GM12878 (cell line): Measurements from ENCODE around the gene PODXL2. TPM values are rescaled to one million over a fixed set of nuclear protein-coding genes. Genes with fewer than 3 reads are reported as not detected.

Experiments
- ATAC-seq: fragments of 200-7000 bp; cut with Tn5 transposase; 3 replicates; pipeline ENCODE4 v1.9.1; 2020; ENCODE audit warnings: mild to moderate bottlenecking, moderate library complexity
- BruUV-seq: library from RNA; stranded (reverse); fragments of 400-500 nt; replicated peaks from 2 replicates; lab custom pipeline; 2021; lab: Mats Ljungman, UMichigan
- CTCF ChIA-PET: fragments of 300-600 bp; sonication (Branson Sonifier 250); formaldehyde crosslinking; extraction: SDS; loops from one replicate; lab custom pipeline; 2021; ENCODE audit warnings: inconsistent platforms; lab: Yijun Ruan, JAX
- POLR2A ChIA-PET: fragments of 350-600 bp; formaldehyde crosslinking; extraction: SDS; loops from one replicate; lab custom pipeline; 2021; ENCODE audit warnings: inconsistent platforms; lab: Charles Lee
- RAD21 ChIA-PET: fragments of 300-600 bp; sonication (Branson Sonifier 250); formaldehyde crosslinking; loops from one replicate; lab custom pipeline; 2023; ENCODE audit warnings: antibody characterized with exemption; ENCODE audit not compliant: unreplicated experiment; lab: Charles Lee
- SMC1A ChIA-PET: fragments of 300-600 bp; sonication (Branson Sonifier 250); formaldehyde crosslinking; loops from one replicate; lab custom pipeline; 2023; ENCODE audit not compliant: unreplicated experiment, uncharacterized antibody; lab: Charles Lee
- DNase-seq: peaks from one replicate; pipeline ENCODE4 v3.0.0-alpha.2; 2011; ENCODE audit warnings: low read depth, low spot score
- FAIRE-seq: peaks from 3 replicates; lab custom pipeline; 2011; peaks lifted over from hg19 to GRCh38; lab: Jason Lieb, UNC
- H2AFZ ChIP-seq: 2 replicates; pipeline ENCODE4 v1.6.0; 2011; ENCODE audit warnings: low read depth, low read length, control low read depth; ENCODE audit not compliant: control insufficient read depth
- H3K27ac ChIP-seq: 2 replicates; pipeline ENCODE4 v1.5.1; 2011; ENCODE audit warnings: control low read depth; ENCODE audit not compliant: control insufficient read depth, insufficient read depth
- H3K27me3 ChIP-seq, 2 experiments: replicated peaks in 1 of 2; 2 replicates each; pipeline versions ENCODE4 v1.6.0 to v1.6.1; 2011; ENCODE audit warnings: low read length in 1 of 2; ENCODE audit not compliant: control insufficient read depth in 2 of 2, insufficient read depth in 2 of 2
- H3K36me3 ChIP-seq, 2 experiments: 2 replicates each; pipeline ENCODE4 v1.5.1; 2011; ENCODE audit warnings: low read length in 1 of 2; ENCODE audit not compliant: control insufficient read depth in 2 of 2, insufficient read depth in 2 of 2
- H3K4me1 ChIP-seq: 2 replicates; pipeline ENCODE4 v1.6.1; 2011; ENCODE audit warnings: mild to moderate bottlenecking, low read length, moderate library complexity, mixed read lengths; ENCODE audit not compliant: control insufficient read depth, insufficient read depth
- H3K4me2 ChIP-seq: 2 replicates; pipeline ENCODE4 v1.6.0; 2011; ENCODE audit warnings: control low read depth; ENCODE audit not compliant: control insufficient read depth, insufficient read depth
- H3K4me3 ChIP-seq: fragments of 200-600 bp; sonication (generic); 2 replicates; pipeline ENCODE4 v1.5.1; 2016
- H3K79me2 ChIP-seq: 2 replicates; pipeline ENCODE4 v1.6.0; 2011; ENCODE audit warnings: low read length; ENCODE audit not compliant: control insufficient read depth, insufficient read depth
- H3K9ac ChIP-seq: 2 replicates; pipeline ENCODE4 v1.8.0; 2011; ENCODE audit warnings: low read length, control low read depth, mixed read lengths; ENCODE audit not compliant: control insufficient read depth, insufficient read depth
- H3K9me3 ChIP-seq: replicated peaks from 3 replicates; pipeline ENCODE4 v1.5.1; 2011; ENCODE audit warnings: mild to moderate bottlenecking, low read length; ENCODE audit not compliant: control insufficient read depth, insufficient read depth
- H4K20me1 ChIP-seq: 2 replicates; pipeline ENCODE4 v1.6.0; 2011; ENCODE audit not compliant: control insufficient read depth, insufficient read depth
- BACH1 ChIP-seq: fragments of 450-650 bp; IDR thresholded peaks from 2 replicates; pipeline ENCODE4 v1.6.1; 2017; ENCODE audit warnings: mild to moderate bottlenecking, borderline replicate concordance
- CHD2 ChIP-seq: IDR thresholded peaks from 2 replicates; pipeline ENCODE4 v1.6.1; 2011; ENCODE audit warnings: low read depth, low read length, improper control_type of control experiment, borderline replicate concordance
- HDAC2 ChIP-seq: fragments of 200-600 bp; sonication (generic); IDR thresholded peaks from 2 replicates; pipeline ENCODE4 v1.6.1; 2017
- JUNB ChIP-seq: IDR thresholded peaks from 2 replicates; pipeline ENCODE4 v1.6.1; 2016; ENCODE audit warnings: antibody characterized with exemption, mild to moderate bottlenecking
- SMC3 ChIP-seq: IDR thresholded peaks from 2 replicates; pipeline ENCODE4 v1.6.1; 2011; ENCODE audit warnings: low read length, improper control_type of control experiment, borderline replicate concordance
- ZBED1 ChIP-seq: IDR thresholded peaks from 2 replicates; pipeline ENCODE4 v1.6.1; 2016; ENCODE audit warnings: borderline replicate concordance
- ZNF24 ChIP-seq: fragments of 450-650 bp; IDR thresholded peaks from 2 replicates; pipeline ENCODE4 v1.6.1; 2017; ENCODE audit warnings: antibody characterized with exemption, mild to moderate bottlenecking
- WGBS: methylation state at CpG from one replicate; pipeline ENCODE4 v1.1.6; 2016; ENCODE audit warnings: low lambda C conversion rate; ENCODE audit not compliant: insufficient replicate concordance, insufficient coverage; ENCODE audit errors: missing lambda C conversion rate; 5-methylcytosine and 5-hydroxymethylcytosine counted together
- in situ Hi-C: fragments of 300-500 bp; cut with MboI; formaldehyde crosslinking; loops from 9 replicates; pipeline ENCODE4 v1.14.3; 2018; ENCODE audit warnings: mixed read lengths
- intact Hi-C: fragments of 100-400 bp; cut with micrococcal nuclease; formaldehyde crosslinking; loops from one replicate; pipeline ENCODE4 v1.14.2; 2022; ENCODE audit not compliant: unreplicated experiment
- polyA plus RNA-seq, 11 experiments: library from polyadenylated mRNA; depleted of rRNA in 4 of 11; unstranded in 6 of 11; stranded (reverse) in 5 of 11; fragments of >200 nt; fragmentation: Nextera tagmentation in 4 of 11; fragmentation: Illumina TruSeq in 1 of 11; extraction: Ambion mirVana in 4 of 11; extraction: Trizol in 1 of 11; gene quantifications; 1 replicate in 1 of 11; 2 replicates in 10 of 11; pipeline versions ENCODE4 v1.2.1 to v1.2.3, GENCODE V29; 2011 to 2016; ENCODE audit warnings: inconsistent platforms in 2 of 11, missing spikeins in 2 of 11, low read depth in 1 of 11
- total RNA-seq, 4 experiments: library from RNA; depleted of rRNA in 3 of 4; stranded (reverse); fragments of >200 nt in 3 of 4; fragmentation: Illumina TruSeq in 1 of 4; extraction: Trizol in 1 of 4; gene quantifications; 2 replicates each; pipeline versions ENCODE4 v1.2.1 to v1.2.3, GENCODE V29; 2013 to 2021
- TF ChIP-seq, protein P1 (sequence below): IDR thresholded peaks from 2 replicates; pipeline ENCODE4 v1.6.1; 2011; ENCODE audit warnings: low read depth, low read length, improper control_type of control experiment, borderline replicate concordance
- TF ChIP-seq, protein P2 (sequence below): fragments of 450-650 bp; IDR thresholded peaks from 2 replicates; pipeline ENCODE4 v1.6.1; 2017; ENCODE audit warnings: mild to moderate bottlenecking, moderate library complexity

PODXL2 gene
- total and polyA plus RNA-seq, 10 of the 15 experiments (the other 5 are each of a cell fraction or from before 2014, with no cell fraction given), result 0.03 to 24.4 (median 13.6) TPM; not detected in 2

DNA sequence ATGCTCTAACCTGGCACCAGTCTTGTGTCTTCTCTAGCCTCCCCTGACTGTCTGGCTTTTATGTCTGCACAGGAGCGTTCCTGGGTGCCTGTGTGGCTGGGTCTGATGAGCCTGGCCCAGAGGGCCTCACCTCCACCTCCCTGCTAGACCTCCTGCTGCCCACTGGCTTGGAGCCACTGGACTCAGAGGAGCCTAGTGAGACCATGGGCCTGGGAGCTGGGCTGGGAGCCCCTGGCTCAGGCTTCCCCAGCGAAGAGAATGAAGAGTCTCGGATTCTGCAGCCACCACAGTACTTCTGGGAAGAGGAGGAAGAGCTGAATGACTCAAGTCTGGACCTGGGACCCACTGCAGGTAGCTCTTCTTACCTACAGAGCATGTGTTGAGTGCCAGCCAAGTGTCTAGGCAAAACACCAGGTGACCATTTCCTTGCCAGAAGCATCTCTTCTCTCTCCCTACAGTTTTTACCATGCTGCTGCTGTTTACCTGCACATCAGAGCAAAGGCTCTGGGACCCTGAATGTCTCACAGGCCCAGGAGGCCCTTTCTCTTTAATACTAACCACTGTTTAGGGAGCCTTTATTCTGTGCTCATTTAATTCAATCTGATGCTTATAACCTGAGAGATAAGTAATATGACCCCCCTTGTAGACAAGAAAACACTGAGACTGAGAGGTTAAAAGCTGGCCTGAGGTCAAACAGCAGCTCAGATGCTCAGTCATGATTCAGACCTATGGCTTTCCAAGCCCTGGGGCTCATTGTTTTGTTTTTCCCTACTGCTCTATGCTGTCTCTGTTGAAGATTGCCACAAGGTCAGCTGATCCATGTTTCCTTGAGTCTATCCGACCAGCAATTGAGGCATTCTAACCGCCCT is 10.4 kb downstream of the PODXL2 start:
- intact Hi-C loops, result no loop called here
- no peak for FAIRE-seq
- no peaks in the 10 kb centered on the region for H3K9me3 ChIP-seq
- no peaks in the 10 kb centered on the region for H3K27me3 ChIP-seq
- ChIA-PET CTCF (interaction anchor here (1.2 to 1.3 kb wide), 3 partner anchors 64 to 331 kb away, joined by 3 to 4 read pairs (median 3); no protein-coding TSS in a partner anchor), SMC1A (no interaction called here), POLR2A (no interaction called here), RAD21 (no interaction called here)
- BruUV-seq, result no TSS peak
- H3K4me3 ChIP-seq, result no peak overlapping the region
- no peak overlapping the region for H3K27ac ChIP-seq
- H2AFZ ChIP-seq, result no peak overlapping the region
- H3K36me3 ChIP-seq, result no peaks in the 10 kb centered on the region
- ATAC-seq, result no peak
- TF ChIP-seq ZNF24 (no peak), HDAC2 (no peak), ZBED1 (no peak), CHD2 (no peak), BACH1 (no peak), JUNB (no peak), SMC3 (no peak)
- TF ChIP-seq, protein P1, sequence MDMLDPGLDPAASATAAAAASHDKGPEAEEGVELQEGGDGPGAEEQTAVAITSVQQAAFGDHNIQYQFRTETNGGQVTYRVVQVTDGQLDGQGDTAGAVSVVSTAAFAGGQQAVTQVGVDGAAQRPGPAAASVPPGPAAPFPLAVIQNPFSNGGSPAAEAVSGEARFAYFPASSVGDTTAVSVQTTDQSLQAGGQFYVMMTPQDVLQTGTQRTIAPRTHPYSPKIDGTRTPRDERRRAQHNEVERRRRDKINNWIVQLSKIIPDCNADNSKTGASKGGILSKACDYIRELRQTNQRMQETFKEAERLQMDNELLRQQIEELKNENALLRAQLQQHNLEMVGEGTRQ, result no peak
- TF ChIP-seq, protein P2, sequence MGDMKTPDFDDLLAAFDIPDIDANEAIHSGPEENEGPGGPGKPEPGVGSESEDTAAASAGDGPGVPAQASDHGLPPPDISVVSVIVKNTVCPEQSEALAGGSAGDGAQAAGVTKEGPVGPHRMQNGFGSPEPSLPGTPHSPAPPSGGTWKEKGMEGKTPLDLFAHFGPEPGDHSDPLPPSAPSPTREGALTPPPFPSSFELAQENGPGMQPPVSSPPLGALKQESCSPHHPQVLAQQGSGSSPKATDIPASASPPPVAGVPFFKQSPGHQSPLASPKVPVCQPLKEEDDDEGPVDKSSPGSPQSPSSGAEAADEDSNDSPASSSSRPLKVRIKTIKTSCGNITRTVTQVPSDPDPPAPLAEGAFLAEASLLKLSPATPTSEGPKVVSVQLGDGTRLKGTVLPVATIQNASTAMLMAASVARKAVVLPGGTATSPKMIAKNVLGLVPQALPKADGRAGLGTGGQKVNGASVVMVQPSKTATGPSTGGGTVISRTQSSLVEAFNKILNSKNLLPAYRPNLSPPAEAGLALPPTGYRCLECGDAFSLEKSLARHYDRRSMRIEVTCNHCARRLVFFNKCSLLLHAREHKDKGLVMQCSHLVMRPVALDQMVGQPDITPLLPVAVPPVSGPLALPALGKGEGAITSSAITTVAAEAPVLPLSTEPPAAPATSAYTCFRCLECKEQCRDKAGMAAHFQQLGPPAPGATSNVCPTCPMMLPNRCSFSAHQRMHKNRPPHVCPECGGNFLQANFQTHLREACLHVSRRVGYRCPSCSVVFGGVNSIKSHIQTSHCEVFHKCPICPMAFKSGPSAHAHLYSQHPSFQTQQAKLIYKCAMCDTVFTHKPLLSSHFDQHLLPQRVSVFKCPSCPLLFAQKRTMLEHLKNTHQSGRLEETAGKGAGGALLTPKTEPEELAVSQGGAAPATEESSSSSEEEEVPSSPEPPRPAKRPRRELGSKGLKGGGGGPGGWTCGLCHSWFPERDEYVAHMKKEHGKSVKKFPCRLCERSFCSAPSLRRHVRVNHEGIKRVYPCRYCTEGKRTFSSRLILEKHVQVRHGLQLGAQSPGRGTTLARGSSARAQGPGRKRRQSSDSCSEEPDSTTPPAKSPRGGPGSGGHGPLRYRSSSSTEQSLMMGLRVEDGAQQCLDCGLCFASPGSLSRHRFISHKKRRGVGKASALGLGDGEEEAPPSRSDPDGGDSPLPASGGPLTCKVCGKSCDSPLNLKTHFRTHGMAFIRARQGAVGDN, result no peak
- TF ChIP-seq, all 136 proteins: peak for 0
- in situ Hi-C loops, result no loop called here
- Histone ChIP-seq H3K9ac (no peak overlapping the region), H3K79me2 (no peaks in the 10 kb centered on the region), H3K4me2 (no peak overlapping the region), H4K20me1 (no peaks in the 10 kb centered on the region), H3K4me1 (no peaks in the 10 kb centered on the region)
- WGBS, result 78% methylated on average over 5 of the region's 5 CpGs
- DNase-seq, result no peak
